ENCODE data around the gene SMLR1. TPM values are rescaled to one million over a fixed set of nuclear protein-coding genes. Genes with fewer than 3 reads are reported as not detected.

SMLR1 gene
- total and polyA plus RNA-seq, 8 donors = 0.05 to 0.15 (median 0.12) TPM; not detected in 3

GRCh38 chr6:130879826-130880225 is 52.6 kb downstream of the SMLR1 start:
- Histone ChIP-seq H3K27me3 (no peaks in the 10 kb centered on the region), H3K36me3 (no peaks in the 10 kb centered on the region), H3K4me3 (no peak overlapping the region), H3K9me3 (no peaks in the 10 kb centered on the region), H3K4me1 (no peaks in the 10 kb centered on the region), H3K27ac (no peak overlapping the region)
- 90 to 91% methylated on average over 6 of the region's 6 CpGs for WGBS, 2 donors
- no peak for TF ChIP-seq CTCF (IDR thresholded peaks at IDR 0.05)
- no peak for ATAC-seq
- no peak for DNase-seq
- FAIRE-seq = no peak
- intact Hi-C loops (cut with DNase I) = loop anchor here in 2 of 3 donors (10.0 kb wide), 2 partner anchors 235 to 655 kb away; no protein-coding TSS in a partner anchor

GRCh38 chr6:130882370-130882769 is 55.2 kb downstream of the SMLR1 start:
- Histone ChIP-seq H3K36me3 (no peaks in the 10 kb centered on the region), H3K27ac (no peak overlapping the region), H3K9me3 (no peaks in the 10 kb centered on the region), H3K4me3 (no peak overlapping the region), H3K4me1 (no peaks in the 10 kb centered on the region), H3K27me3 (no peaks in the 10 kb centered on the region)
- DNase-seq = no peak
- no peak for FAIRE-seq
- intact Hi-C loops (cut with DNase I) = loop anchor here in 1 of 3 donors (10.0 kb wide), 1 partner anchor 652 kb away; no protein-coding TSS in a partner anchor
- no peak for TF ChIP-seq CTCF (IDR thresholded peaks at IDR 0.05)
- ATAC-seq = peak in 3 of 4 donors; percentile 28 to 66 (median 46)
- WGBS, 2 donors = 76 to 78% methylated on average over 4 of the region's 4 CpGs

- Histone ChIP-seq H3K4me1 (no peaks in the 10 kb centered on the region), H3K27ac (no peak overlapping the region), H3K9me3 (no peaks in the 10 kb centered on the region), H3K27me3 (no peaks in the 10 kb centered on the region), H3K4me3 (no peak overlapping the region), H3K36me3 (peaks cover 0 to 4% (median 0%) of the 10 kb centered on the region in 3 donors)
- intact Hi-C loops (cut with DNase I) = loop anchor here in 2 of 3 donors (5.0 to 10.0 kb wide), 3 partner anchors 227 to 649 kb away; no protein-coding TSS in a partner anchor
- 16 to 20% methylated on average over 4 of the region's 4 CpGs for WGBS, 2 donors
- ATAC-seq (peak; percentile 81 to 98 (median 97)), FAIRE-seq (peak; percentile 96), DNase-seq (peak in 3 of 6 donors; percentile 56 to 78 (median 63))
- peak; percentile 62 to 88 (median 81) for TF ChIP-seq CTCF (IDR thresholded peaks at IDR 0.05)
Observed at GRCh38 chr6:130885392-130886192, 58.4 kb downstream of the SMLR1 start.

Other genes with a start within 250 kb of the SMLR1 start
- gene EPB41L2, start 235.8 kb downstream of the SMLR1 start, total RNA-seq = 10 to 100 TPM; 13.8 to 63.0 (median 23.6) TPM
- 10 to 100 TPM; 13.0 to 14.0 TPM for gene EPB41L2, start 235.8 kb downstream of the SMLR1 start, polyA plus RNA-seq